Neutrophil (primary cell): Measurements from ENCODE around the gene NANP.
"Not testable (repeated sequence)": the region's sequence is repeated elsewhere in the genome, so short reads cannot be mapped to it uniquely, and the experiment has no call there.

Source experiments
- H3K27ac ChIP-seq: fragments of 200-600 bp; sonication (generic); 2 replicates; pipeline ENCODE4 v1.5.1; 2016; ENCODE audit warnings: mild to moderate bottlenecking, moderate library complexity
- H3K27me3 ChIP-seq: fragments of 200-600 bp; sonication (generic); 2 replicates; pipeline ENCODE4 v1.6.0; 2016; ENCODE audit warnings: mild to moderate bottlenecking
- H3K36me3 ChIP-seq: fragments of 200-600 bp; sonication (generic); 2 replicates; pipeline ENCODE4 v1.5.1; 2017
- H3K4me1 ChIP-seq, 2 experiments: fragments of 200-600 bp in 1 of 2; sonication (generic) in 1 of 2; 1 replicate in 1 of 2; 2 replicates in 1 of 2; pipeline versions ENCODE4 v1.5.1 to v1.6.1; 2013 to 2016; ENCODE audit warnings: low read depth in 1 of 2, low read length in 1 of 2, mild to moderate bottlenecking in 1 of 2, moderate library complexity in 1 of 2; ENCODE audit not compliant: control insufficient read depth in 1 of 2, insufficient read depth in 1 of 2
- H3K4me3 ChIP-seq, 2 experiments: fragments of 200-600 bp in 1 of 2; sonication (generic) in 1 of 2; 1 replicate in 1 of 2; 2 replicates in 1 of 2; pipeline ENCODE4 v1.5.1; 2013 to 2016; ENCODE audit warnings: low read depth in 1 of 2, low read length in 1 of 2, mild to moderate bottlenecking in 1 of 2, moderate library complexity in 1 of 2
- H3K9me3 ChIP-seq: fragments of 200-600 bp; sonication (generic); 2 replicates; pipeline ENCODE4 v1.5.1; 2016
- CTCF ChIP-seq: fragments of 200-600 bp; sonication (generic); IDR thresholded peaks from 2 replicates; pipeline ENCODE4 v1.5.1; 2016; ENCODE audit warnings: antibody characterized with exemption

The NANP gene

GRCh38 chr20:25654487-25654886, 30.7 kb upstream of the NANP start:
- H3K27ac ChIP-seq: no peak overlapping the region
- no peaks in the 10 kb centered on the region for H3K4me1 ChIP-seq
- no peak for TF ChIP-seq CTCF
- no peaks in the 10 kb centered on the region for H3K27me3 ChIP-seq
- H3K4me3 ChIP-seq: no peak overlapping the region
- H3K36me3 ChIP-seq: no peaks in the 10 kb centered on the region
- no peaks in the 10 kb centered on the region for H3K9me3 ChIP-seq

GRCh38 chr20:25652866-25653265, 29.1 kb upstream of the NANP start:
- H3K27me3 ChIP-seq, H3K9me3 ChIP-seq, H3K36me3 ChIP-seq, H3K27ac ChIP-seq, H3K4me3 ChIP-seq, H3K4me1 ChIP-seq: not testable (repeated sequence)

- no peaks in the 10 kb centered on the region for H3K36me3 ChIP-seq
- H3K27ac ChIP-seq: no peak overlapping the region
- H3K4me3 ChIP-seq: no peak overlapping the region
- no peaks in the 10 kb centered on the region for H3K9me3 ChIP-seq
- H3K4me1 ChIP-seq: no peaks in the 10 kb centered on the region
- no peak for TF ChIP-seq CTCF
- no peaks in the 10 kb centered on the region for H3K27me3 ChIP-seq
Measured at GRCh38 chr20:25644814-25645213, 21.0 kb upstream of the NANP start.

GRCh38 chr20:25643716-25644115, 19.9 kb upstream of the NANP start:
- no peaks in the 10 kb centered on the region for H3K4me1 ChIP-seq
- no peaks in the 10 kb centered on the region for H3K9me3 ChIP-seq
- no peak for TF ChIP-seq CTCF
- no peaks in the 10 kb centered on the region for H3K36me3 ChIP-seq
- no peak overlapping the region for H3K4me3 ChIP-seq
- H3K27me3 ChIP-seq: no peaks in the 10 kb centered on the region
- no peak overlapping the region for H3K27ac ChIP-seq

GRCh38 chr20:25637247-25637646, 13.4 kb upstream of the NANP start:
- no peak for TF ChIP-seq CTCF
- no peak overlapping the region for H3K27ac ChIP-seq
- H3K27me3 ChIP-seq: no peaks in the 10 kb centered on the region
- H3K4me3 ChIP-seq: no peak overlapping the region
- no peaks in the 10 kb centered on the region for H3K36me3 ChIP-seq
- peaks cover 5% of the 10 kb centered on the region for H3K9me3 ChIP-seq
- no peaks in the 10 kb centered on the region for H3K4me1 ChIP-seq

GRCh38 chr20:25632940-25633790, 9.4 kb upstream of the NANP start:
- Histone ChIP-seq H3K4me1 (no peaks in the 10 kb centered on the region), H3K36me3 (no peaks in the 10 kb centered on the region), H3K9me3 (peaks cover 5% of the 10 kb centered on the region), H3K27me3 (no peaks in the 10 kb centered on the region), H3K27ac (no peak overlapping the region), H3K4me3 (no peak overlapping the region)
- no peak for TF ChIP-seq CTCF

- not testable (repeated sequence) for H3K27me3 ChIP-seq, H3K4me3 ChIP-seq, H3K27ac ChIP-seq, H3K36me3 ChIP-seq, H3K4me1 ChIP-seq, H3K9me3 ChIP-seq
Measured at GRCh38 chr20:25630615-25631014, 6.8 kb upstream of the NANP start.
